IPS-11a (cell line): ENCODE results near the gene FUT6.

Experiments
- H3K4me3 ChIP-seq: one replicate; pipeline ENCODE4 v1.5.1; 2013; ENCODE audit warnings: low read depth, low read length, control low read depth

The FUT6 gene

DNA sequence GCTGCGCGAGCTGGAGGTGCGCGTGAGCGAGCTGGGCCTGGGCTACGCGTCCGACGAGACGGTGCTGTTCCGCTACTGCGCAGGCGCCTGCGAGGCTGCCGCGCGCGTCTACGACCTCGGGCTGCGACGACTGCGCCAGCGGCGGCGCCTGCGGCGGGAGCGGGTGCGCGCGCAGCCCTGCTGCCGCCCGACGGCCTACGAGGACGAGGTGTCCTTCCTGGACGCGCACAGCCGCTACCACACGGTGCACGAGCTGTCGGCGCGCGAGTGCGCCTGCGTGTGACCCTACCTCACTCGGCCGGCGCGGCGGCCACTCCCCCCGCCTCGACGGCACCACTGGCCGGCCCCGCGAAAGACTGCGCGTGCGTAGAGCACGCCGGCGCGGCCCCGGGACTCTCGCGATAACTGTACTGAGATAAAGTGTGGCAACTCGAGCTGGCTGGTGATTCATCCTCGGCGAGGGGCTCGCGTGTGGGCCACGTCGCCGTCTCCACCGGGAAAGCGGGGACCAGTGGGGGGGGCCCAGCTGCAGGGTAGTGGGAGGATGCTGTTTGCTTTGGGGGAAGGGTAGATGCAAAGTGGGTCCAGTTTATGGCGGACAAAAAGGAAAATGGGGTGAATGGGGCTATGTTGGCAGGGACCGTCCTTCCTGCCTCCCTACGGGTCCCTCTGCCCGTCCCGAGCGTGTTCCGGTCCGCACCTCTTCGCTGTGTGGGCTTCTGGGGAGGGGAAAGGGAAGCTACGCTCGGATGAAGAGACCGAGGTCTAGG, 11.4 kb downstream of the FUT6 start:
- peak overlapping the region; percentile 64 for H3K4me3 ChIP-seq

DNA sequence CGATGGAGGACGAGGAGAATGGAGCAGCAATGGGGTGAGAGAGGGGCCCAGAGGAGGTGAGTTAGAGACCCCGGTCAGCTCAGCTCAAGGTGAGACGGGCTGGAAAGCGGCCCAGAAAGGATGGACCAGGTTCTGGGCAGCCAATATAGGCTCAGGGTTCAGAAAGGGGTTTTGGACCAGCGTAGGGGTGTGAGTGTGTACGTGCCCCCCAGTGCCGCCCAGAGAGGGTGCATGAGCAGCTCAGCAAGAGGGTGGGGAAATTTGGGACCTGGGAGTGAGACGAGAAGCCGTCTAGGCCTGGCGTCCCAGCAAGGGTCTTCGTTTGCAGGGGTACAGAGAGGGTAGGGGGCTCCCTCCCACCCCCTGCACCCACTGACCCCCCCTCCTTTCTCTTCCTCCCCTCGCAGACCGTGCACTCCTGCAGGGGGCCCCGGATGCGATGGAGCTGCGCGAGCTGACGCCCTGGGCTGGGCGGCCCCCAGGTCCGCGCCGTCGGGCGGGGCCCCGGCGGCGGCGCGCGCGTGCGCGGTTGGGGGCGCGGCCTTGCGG, 12.1 kb downstream of the FUT6 start:
- H3K4me3 ChIP-seq, result peak overlapping the region; percentile 64

DNA sequence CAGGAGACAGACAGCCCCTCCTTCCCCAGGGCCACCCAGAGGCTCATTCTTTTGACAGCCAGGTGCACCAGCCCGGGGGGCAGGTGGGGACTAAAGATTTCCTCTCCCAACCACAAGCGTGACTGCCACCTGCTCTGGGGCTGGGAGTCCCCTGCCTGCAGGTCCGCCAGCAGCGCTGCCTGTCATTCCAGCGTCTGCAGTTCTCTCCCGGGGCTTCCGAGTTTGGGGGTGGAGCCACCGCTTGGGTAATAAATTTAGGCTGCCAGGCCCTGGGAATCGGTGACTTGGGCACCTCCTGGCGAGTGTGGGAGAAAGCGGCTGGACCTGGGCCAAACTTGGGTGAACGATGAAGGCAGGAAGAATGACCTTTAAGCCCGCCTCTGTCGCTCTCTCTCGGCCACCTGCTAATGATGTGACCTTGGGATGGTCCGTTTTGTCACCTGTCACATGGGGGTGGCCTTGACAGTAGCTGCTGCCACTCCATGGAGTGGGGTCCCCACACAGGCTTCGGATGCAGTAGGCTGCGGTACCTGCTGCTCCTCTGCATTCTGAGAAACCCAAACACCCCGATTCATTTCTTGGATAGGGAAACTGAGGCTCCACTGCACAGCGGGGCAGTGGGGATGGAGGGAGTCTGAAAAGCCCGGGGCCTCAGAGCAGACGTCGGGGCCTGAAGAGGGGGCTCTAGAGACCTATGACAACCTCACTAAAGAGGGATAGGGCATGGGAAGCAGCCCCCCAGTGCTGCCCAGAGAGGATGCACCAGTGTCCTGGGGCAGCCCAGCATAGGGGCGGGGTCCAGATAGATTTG, 12.8 kb downstream of the FUT6 start:
- peak overlapping the region; percentile 64 for H3K4me3 ChIP-seq

DNA sequence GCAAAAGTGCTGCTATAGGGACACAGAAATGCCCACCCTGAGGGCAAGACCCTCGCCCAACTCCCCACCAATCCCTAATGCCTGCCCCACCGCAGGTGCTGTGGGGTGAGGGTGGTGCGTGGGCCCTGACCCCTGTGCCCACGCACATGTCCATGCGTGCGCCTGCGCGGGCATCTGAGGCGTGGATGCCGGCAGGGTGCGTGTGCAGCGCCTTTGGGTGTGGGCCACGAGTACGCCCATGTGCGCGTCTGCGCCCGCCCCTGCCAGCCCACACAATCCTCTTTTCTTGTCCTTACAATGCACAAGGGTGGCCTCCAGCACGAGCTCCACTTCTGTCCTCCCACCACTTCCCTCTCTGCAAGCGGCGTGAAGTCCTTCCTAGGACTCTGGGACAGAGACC, 14.3 kb downstream of the FUT6 start:
- no peak overlapping the region for H3K4me3 ChIP-seq

DNA sequence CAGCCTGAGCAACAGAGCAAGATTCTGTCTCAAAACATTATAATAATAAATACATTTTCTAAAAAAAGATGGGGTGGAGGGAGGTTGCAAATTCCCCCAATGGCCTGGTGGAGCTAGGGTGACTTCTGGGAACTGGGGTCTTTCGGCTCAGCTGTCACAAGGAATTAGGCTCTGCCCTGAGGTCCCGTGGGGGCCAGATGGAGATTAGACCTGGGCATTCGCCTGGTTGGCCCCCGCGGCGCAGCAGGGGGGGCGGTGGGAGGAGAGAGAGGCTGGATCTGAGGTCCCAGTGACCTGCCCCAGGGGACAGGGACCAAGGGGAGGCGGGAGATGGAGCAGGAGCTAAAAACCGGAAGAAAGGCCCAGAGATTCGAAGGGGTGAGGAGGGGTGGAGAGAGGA, 14.8 kb downstream of the FUT6 start:
- no peak overlapping the region for H3K4me3 ChIP-seq

DNA sequence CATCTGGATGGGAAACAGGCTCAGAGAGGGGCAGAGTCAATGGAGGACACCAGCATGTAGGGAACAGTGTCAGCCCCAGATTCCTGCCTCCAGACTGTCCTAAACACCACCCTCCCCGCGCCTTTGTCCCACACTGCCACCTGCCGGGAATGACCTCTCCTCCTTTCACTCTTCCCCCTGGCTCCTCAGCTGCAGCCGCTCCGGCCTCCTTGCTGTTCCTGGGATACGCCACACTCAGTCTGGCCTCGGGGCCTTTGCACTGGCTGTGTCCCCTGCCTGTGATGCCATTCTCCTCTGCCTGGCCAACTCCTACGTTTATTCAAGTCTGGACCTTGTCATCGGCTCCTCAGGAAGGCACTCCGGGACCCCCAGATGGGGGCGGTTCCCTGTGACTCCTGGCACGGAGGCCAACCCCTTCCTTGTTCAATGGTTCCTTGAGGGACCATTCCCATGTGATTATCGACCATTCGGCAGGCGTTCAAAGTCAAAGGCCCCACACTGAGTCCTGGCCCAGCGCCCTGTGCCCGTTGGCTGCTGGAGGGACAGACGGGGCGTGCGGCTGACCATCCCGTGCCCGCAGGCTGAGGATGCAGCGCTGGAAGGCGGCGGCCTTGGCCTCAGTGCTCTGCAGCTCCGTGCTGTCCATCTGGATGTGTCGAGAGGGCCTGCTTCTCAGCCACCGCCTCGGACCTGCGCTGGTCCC, 15.8 kb downstream of the FUT6 start:
- no peak overlapping the region for H3K4me3 ChIP-seq

DNA sequence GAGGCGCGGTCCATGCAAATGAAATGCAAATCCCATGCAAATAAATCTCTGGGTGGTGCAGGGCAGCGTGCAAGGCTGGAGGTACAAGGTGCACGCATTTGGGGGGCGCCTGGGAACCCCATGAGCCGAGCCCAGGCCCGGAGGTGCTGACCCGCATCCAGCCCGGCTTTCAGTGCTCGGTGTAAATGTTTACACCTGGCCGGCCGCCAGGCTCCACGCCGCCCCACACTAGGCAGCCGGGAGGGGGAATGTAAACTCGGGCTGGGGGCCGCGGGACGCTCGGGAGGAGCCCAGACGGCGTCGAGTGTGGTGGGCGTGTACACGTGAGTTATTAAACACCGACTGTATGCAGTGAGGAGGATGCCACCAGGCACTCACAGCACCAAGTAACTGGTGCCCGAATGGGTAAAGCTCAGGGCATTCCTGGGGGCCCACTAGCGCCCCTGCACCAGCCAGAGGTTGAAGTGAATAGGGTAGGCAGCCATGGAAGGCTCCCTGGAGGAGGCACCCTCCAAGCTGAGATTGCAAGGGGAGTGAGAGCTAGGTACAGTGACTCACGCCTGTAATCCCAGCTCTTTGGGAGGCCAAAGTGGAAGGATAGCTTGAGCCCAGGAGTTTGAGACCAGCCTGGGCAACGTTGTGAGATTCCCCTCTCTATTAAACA, 17.2 kb downstream of the FUT6 start:
- no peak overlapping the region for H3K4me3 ChIP-seq

DNA sequence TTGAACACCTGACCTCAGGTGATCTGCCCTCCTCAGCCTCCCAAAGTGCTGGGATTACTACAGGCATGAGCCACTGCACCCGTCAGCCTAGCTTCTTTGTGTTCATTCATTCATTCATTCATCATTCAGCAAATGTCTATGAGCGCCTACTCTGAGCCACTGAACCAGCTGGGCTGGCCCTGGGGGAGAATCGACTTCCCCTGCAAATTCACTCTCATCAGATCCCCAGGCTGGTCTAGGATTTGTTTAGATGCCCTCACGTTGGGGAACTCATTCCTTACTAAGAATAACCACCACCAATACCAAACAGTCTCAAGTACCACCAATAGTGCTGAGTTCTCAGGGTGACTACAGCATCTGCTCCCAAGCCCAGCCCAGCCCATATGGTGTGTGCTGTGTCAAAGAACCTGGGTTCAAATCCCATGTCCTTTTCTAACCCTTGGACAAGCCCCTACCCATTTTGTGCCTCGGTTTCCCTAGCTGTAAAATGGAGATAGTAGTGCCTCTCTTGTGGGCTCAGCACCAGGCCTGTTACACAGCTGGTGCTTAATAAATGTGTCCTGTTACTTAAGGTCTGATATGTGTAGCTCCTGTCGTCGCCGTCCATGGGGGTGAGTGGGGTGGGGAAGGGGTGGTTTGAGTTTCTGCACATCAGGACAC, 17.9 kb downstream of the FUT6 start:
- H3K4me3 ChIP-seq, result no peak overlapping the region

DNA sequence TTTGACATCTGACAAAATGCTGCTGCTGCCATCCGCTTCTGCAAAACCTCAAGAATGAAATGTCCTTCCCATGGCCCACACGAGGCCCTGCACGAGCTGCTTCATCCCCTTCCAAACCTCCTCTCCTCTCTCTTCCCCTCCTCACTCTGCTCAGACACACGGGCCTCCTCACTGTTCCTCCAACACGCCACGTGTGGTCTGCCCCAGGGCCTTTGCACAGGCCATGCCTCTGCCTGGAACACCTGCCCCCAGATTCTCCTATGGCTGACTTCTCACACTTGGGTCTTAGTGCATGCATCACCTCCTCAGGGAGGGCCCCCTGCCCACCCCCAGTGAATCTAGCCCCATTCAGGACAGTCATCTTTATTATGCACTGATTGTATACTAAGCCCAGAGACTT, 18.7 kb downstream of the FUT6 start:
- no peak overlapping the region for H3K4me3 ChIP-seq

DNA sequence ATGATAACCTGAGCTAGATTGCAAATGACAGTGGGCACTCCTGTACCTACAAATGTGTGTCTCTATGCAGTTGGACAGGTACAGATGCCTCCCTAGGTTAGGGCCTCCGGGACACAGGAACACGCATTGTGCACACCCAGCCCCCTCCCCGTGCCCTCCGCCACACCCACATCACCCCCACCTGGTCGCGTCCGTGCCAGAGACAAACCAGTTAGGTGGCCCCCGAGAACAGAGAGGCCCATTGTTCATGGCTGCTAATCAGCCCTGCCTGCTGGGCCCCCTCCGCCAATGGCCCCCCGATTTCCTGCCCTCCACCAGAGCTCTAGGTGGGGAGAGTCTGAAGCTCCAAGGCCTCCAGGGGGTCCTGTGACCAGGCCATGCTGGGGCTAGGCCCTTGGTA, 20.9 kb downstream of the FUT6 start:
- no peak overlapping the region for H3K4me3 ChIP-seq

DNA sequence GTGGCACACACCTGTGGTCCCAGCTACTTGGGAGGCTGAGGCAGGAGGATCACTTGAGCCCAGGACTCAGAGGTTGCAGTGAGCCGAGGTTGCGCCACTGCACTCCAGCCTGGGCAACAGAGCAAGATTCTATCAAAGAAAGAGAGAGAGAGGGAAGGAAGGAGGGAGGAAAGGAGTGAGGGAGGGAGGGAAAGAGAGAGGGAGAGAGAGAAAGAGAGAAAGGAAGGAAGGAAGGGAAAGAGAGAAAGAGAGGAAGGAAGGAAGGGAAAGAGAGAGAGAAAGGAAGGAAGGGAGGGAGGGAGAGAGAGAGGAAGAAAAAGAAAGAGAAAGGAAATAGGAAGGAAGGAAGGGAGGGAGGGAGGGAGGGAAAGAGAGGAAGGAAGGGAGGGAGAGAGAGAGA, 22.3 kb downstream of the FUT6 start:
- no peak overlapping the region for H3K4me3 ChIP-seq

DNA sequence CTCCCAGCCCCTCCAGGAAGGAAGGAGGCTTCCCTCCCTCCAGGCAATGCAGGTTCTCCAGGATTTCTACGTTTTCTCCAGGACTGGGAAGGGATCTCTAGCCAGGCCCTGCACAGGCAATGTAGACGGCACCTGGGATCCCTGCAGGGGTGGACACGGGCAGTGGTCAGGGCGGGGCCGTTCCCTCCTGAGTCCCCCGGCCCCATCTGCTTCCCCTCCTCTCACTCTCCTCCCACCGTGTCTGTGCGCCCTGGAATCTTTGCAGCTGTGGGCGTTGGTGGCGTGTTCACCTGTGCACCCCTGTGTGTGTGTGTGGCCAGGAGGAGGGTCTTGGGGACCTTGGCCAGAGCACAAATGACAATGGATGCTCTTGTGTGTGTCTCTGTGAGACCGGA, 24.7 kb downstream of the FUT6 start:
- no peak overlapping the region for H3K4me3 ChIP-seq

DNA sequence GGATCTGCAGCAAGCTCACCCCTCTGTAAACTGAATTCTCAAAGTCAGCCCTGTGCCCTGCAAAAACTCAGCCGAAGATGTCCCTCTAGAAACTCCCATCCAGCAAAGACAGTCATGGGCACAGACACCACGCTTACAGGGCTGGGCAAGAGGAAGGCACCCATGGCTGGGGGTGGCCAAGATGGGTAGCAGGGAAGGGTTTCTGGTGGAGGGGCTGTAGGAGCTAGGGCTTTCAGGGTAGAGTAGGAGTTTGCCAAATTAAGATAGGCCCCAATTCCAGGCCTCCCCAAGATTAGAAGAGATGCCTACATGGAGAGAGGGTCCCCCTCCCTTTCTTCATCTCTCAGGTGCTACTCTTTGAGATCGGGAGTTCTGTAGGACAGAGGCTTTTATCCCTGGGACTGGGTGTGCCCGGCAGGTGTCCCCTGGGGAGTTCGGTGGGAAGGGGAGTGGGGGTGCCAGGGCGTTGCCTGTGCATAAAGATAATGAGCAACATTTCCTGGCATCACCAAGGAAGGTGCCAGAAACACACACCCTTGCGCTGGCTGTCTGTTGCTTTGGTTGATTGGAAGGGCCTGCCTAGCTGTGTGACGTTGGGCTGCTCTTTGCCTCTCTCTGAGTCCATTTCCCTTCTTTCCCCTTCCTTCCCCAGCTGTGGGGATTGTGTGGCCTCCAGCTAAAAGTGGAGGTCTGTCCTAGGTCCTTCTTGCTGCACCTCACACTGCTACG, 25.2 kb downstream of the FUT6 start:
- H3K4me3 ChIP-seq, result no peak overlapping the region

DNA sequence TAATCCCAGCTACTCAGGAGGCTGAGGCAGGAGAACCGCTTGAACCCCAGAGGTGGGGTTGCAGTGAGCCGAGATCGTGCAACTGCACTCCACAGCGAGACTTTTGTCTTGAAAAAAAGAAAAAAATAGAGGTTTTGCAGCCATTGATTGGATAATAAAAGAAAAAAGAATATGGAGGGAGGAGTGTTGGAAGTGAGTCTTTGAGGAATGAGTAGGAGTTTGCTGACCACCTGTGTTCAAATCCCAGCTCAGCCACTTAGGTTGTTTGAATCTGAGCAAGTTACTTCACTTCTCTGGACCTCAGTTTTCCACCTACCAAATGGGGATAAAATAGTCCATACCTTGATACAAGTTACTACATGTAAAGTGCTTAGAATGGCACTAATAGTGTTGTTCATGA, 28.4 kb downstream of the FUT6 start:
- no peak overlapping the region for H3K4me3 ChIP-seq

DNA sequence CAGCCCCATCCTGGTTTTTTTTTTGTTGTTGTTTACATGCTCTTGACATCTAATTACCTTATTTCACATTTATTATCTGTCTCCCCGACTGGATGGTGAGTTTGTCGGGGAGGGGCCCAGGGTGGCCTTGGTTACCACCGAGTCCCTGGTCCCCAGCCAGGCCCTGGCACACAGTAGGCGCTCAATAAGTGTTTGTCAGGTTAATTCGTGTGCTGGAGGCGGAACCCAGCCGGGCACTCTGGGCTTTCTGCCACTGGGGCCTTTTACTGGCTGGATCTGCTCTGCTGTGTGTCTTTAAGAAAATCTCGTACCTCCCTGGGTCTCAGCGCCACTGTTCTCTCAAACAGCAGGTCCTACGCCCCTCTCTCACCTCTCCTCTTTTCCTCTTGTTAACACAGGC, 30.0 kb downstream of the FUT6 start:
- H3K4me3 ChIP-seq, result no peak overlapping the region

DNA sequence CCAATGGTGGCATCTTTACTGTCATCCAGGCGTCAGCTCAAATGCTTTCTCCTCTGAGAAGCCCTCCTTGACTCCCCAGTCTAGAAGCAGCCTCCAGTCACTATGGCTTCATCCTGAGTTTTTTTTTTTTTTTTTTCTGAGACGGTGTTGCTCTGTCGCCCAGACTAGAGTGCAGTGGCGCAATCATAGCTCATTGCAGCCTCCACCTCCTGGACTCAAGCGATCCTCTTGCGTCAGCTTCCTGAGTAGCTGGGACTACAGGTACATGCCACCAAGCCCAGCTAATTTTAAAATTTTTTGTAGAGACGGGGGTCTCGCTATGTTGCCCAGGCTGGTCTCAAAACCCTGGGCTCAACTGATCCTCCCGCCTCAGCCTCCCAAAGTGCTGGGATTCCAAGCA, 30.4 kb downstream of the FUT6 start:
- no peak overlapping the region for H3K4me3 ChIP-seq

DNA sequence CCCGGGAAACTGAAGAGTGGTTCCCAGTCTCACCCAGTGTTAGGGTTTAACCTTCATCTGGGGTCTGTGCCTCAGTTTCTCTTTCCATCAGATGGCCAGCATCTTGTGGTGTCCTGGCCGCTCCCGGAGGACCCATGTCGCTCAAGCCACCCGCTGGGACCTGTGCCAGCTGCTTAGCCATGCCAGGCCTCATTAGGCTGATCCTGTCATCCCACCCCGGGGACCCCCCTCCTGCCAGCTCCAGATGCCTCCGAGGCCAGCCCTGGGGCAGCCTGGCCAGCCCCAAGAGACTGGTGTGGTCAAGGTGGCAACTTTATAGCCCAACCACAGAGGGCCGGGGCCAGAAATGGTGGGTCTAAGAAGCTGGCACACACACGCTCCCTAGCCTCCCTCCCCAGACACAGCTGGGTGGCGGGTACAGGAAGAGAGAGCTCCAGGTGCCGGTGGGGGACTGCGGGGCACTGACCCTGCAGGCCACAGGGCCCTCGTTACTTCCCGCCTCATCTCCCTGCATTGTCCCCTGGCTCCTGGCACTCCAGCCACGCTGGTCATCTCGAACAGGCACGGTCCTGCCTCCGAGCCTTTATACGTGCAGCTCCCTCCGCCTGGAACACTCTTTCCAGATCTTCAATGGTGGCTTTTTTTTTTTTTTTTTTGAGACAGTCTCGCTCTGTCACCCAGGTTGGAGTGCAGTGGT, 31.2 kb downstream of the FUT6 start:
- H3K4me3 ChIP-seq, result no peak overlapping the region

DNA sequence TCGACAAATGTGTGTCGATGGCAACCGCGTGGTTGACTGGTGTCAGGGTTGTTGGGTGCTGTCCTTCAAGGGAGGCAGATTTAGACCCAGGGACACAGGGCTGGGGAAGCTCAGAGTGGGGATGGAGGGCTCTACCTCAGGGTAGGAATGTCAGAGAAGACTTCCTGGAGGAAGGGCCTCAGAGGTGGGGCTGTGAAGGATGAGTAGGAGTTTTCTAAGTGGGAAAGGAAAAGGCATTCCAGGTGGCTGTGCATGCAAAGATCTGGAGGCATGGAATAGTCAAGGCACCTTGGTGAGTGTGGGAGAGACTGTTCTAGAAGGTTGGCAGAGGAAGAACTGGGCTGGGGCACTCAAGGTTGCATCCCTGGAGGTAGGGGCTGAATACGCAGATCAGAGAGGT, 32.6 kb downstream of the FUT6 start:
- H3K4me3 ChIP-seq, result no peak overlapping the region

DNA sequence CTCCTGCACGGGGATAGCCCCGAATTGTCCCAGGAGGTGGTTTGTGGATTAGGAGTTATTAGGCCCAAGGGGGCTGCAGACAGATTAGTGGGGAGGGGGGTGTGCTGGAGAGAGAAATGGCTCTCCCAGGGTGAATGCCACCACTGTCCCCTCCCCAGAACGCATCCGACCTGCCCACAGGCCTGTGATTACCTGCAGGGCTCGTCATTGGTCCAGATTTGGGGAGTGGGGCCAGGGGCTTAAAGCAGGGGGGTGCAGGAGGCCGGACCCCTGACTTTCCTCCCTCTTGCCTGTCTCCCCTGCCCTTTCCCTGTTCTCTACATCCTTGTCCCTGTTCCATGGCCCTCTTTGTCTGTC, 33.4 kb downstream of the FUT6 start:
- no peak overlapping the region for H3K4me3 ChIP-seq
